ENCODE results near the gene ANXA2R.
"Not testable (repeated sequence)": the region's sequence is repeated elsewhere in the genome, so short reads cannot be mapped to it uniquely, and the experiment has no call there.

Gene ANXA2R

GRCh38 chr5:43040287-43041098, at the start of gene ANXA2R:
Gene ANXA2R (minus strand): TSS chr5:43040319. CDS start chr5:43040046, 273 bp downstream.
- peak within 1 kb of the TSS; percentile 93 for H3K27ac ChIP-seq (ENCODE audit: low read depth, low read length)
- no peaks in the 10 kb centered on the region for H3K27me3 ChIP-seq (ENCODE audit: control insufficient read depth, low read length)
- peaks cover 35% of the 10 kb centered on the region for H3K79me2 ChIP-seq (ENCODE audit: control insufficient read depth, low read length)
- no peaks in the 10 kb centered on the region; the same call in 1 of the 2 replicates for H4K20me1 ChIP-seq (ENCODE audit: control insufficient read depth, insufficient read depth, low read depth, low read length)
- peaks cover 49% of the 10 kb centered on the region for H3K4me1 ChIP-seq (ENCODE audit: control insufficient read depth, low read length)
- no peak for TF ChIP-seq EZH2phosphoT487 (IDR thresholded peaks at IDR 0.05; ENCODE audit: borderline replicate concordance, low read length)
- TF ChIP-seq CTCF (IDR thresholded peaks at IDR 0.05; ENCODE audit: low read depth, low read length, poor library complexity, severe bottlenecking) = peak; percentile 70
- no peaks in the 10 kb centered on the region; the same call in 1 of the 2 replicates for H3K36me3 ChIP-seq (ENCODE audit: control insufficient read depth, low read length)
- H3K9me3 ChIP-seq (ENCODE audit: control insufficient read depth, insufficient read depth, low read length) = no peaks in the 10 kb centered on the region
- no peaks in the 10 kb centered on the region for H3K9me2 ChIP-seq (replicated peaks; ENCODE audit: control insufficient read depth, low read length)
- peak within 1 kb of the TSS; percentile 96 for H3K4me2 ChIP-seq (ENCODE audit: low read length)
- peaks cover 22% of the 10 kb centered on the region for H3F3A ChIP-seq (ENCODE audit: control insufficient read depth, insufficient read depth)
- H3K4me3 ChIP-seq (ENCODE audit: low read length) = peak within 1 kb of the TSS; percentile 93

- H3K4me2 ChIP-seq (ENCODE audit: low read length); H3K4me1 ChIP-seq (ENCODE audit: control insufficient read depth, low read length); H3K36me3 ChIP-seq (ENCODE audit: control insufficient read depth, low read length); H3K9me3 ChIP-seq (ENCODE audit: control insufficient read depth, insufficient read depth, low read length); H3K4me3 ChIP-seq (ENCODE audit: low read length); H3K27ac ChIP-seq (ENCODE audit: low read depth, low read length); H3K27me3 ChIP-seq (ENCODE audit: control insufficient read depth, low read length); H3F3A ChIP-seq (ENCODE audit: control insufficient read depth, insufficient read depth); H3K79me2 ChIP-seq (ENCODE audit: control insufficient read depth, low read length); H4K20me1 ChIP-seq (ENCODE audit: control insufficient read depth, insufficient read depth, low read depth, low read length); H3K9me2 ChIP-seq (replicated peaks; ENCODE audit: control insufficient read depth, low read length): not testable (repeated sequence)
These were observed 46.2 kb upstream of the ANXA2R start for GRCh38 chr5:43086118-43086908.

GRCh38 chr5:43085453-43085852, 45.3 kb upstream of the ANXA2R start:
- no peaks in the 10 kb centered on the region for H3K27me3 ChIP-seq (ENCODE audit: control insufficient read depth, low read length)
- no peak overlapping the region for H3K27ac ChIP-seq (ENCODE audit: low read depth, low read length)
- H4K20me1 ChIP-seq (ENCODE audit: control insufficient read depth, insufficient read depth, low read depth, low read length) = no peaks in the 10 kb centered on the region
- H3K36me3 ChIP-seq (ENCODE audit: control insufficient read depth, low read length) = peaks cover 2% of the 10 kb centered on the region; the same call in 1 of the 2 replicates
- H3F3A ChIP-seq (ENCODE audit: control insufficient read depth, insufficient read depth) = peaks cover 4% of the 10 kb centered on the region; the same call in 1 of the 2 replicates
- no peak overlapping the region for H3K4me2 ChIP-seq (ENCODE audit: low read length)
- TF ChIP-seq EZH2phosphoT487 (IDR thresholded peaks at IDR 0.05; ENCODE audit: borderline replicate concordance, low read length) = no peak
- no peak for TF ChIP-seq CTCF (IDR thresholded peaks at IDR 0.05; ENCODE audit: low read depth, low read length, poor library complexity, severe bottlenecking)
- H3K9me3 ChIP-seq (ENCODE audit: control insufficient read depth, insufficient read depth, low read length) = no peaks in the 10 kb centered on the region
- H3K4me1 ChIP-seq (ENCODE audit: control insufficient read depth, low read length) = no peaks in the 10 kb centered on the region
- H3K4me3 ChIP-seq (ENCODE audit: low read length) = no peak overlapping the region
- H3K79me2 ChIP-seq (ENCODE audit: control insufficient read depth, low read length) = no peaks in the 10 kb centered on the region
- H3K9me2 ChIP-seq (replicated peaks; ENCODE audit: control insufficient read depth, low read length) = no peaks in the 10 kb centered on the region

- not testable (repeated sequence) for H3K4me2 ChIP-seq (ENCODE audit: low read length); H3K79me2 ChIP-seq (ENCODE audit: control insufficient read depth, low read length); H3K9me2 ChIP-seq (replicated peaks; ENCODE audit: control insufficient read depth, low read length); H4K20me1 ChIP-seq (ENCODE audit: control insufficient read depth, insufficient read depth, low read depth, low read length); H3K27ac ChIP-seq (ENCODE audit: low read depth, low read length); H3K4me1 ChIP-seq (ENCODE audit: control insufficient read depth, low read length); H3K4me3 ChIP-seq (ENCODE audit: low read length); H3F3A ChIP-seq (ENCODE audit: control insufficient read depth, insufficient read depth); H3K36me3 ChIP-seq (ENCODE audit: control insufficient read depth, low read length); H3K27me3 ChIP-seq (ENCODE audit: control insufficient read depth, low read length); H3K9me3 ChIP-seq (ENCODE audit: control insufficient read depth, insufficient read depth, low read length)
These were observed 44.3 kb upstream of the ANXA2R start for GRCh38 chr5:43084468-43084867.

GRCh38 chr5:43081345-43081744, 41.2 kb upstream of the ANXA2R start:
- H3K9me2 ChIP-seq (replicated peaks; ENCODE audit: control insufficient read depth, low read length); H3K9me3 ChIP-seq (ENCODE audit: control insufficient read depth, insufficient read depth, low read length); H3K27me3 ChIP-seq (ENCODE audit: control insufficient read depth, low read length); H3K4me1 ChIP-seq (ENCODE audit: control insufficient read depth, low read length); H3K36me3 ChIP-seq (ENCODE audit: control insufficient read depth, low read length); H3F3A ChIP-seq (ENCODE audit: control insufficient read depth, insufficient read depth); H3K27ac ChIP-seq (ENCODE audit: low read depth, low read length); H3K4me2 ChIP-seq (ENCODE audit: low read length); H3K79me2 ChIP-seq (ENCODE audit: control insufficient read depth, low read length); H4K20me1 ChIP-seq (ENCODE audit: control insufficient read depth, insufficient read depth, low read depth, low read length); H3K4me3 ChIP-seq (ENCODE audit: low read length): not testable (repeated sequence)
